HG02973 (cell line): ENCODE data around the gene NUDT9.
"Not testable (repeated sequence)": the region's sequence is repeated elsewhere in the genome, so short reads cannot be mapped to it uniquely, and the experiment has no call there.

ENCODE experiments used
- ATAC-seq: cut with Tn5 transposase; IDR thresholded peaks from one replicate; pipeline ENCODE4 v1.9.1; 2021; ENCODE audit warnings: moderate library complexity; ENCODE audit not compliant: unreplicated experiment

The NUDT9 gene

GRCh38 chr4:87458913-87459312 lies 36.5 kb downstream of the NUDT9 start:
- ATAC-seq, result no peak

- ATAC-seq, result no peak
These were observed 38.9 kb downstream of the NUDT9 start for GRCh38 chr4:87461281-87461700.

- ATAC-seq, result no peak
These were observed 39.7 kb downstream of the NUDT9 start for GRCh38 chr4:87462102-87462501.

GRCh38 chr4:87465739-87466366 lies 43.5 kb downstream of the NUDT9 start:
- ATAC-seq, result peak; percentile 56

- no peak for ATAC-seq
These were observed 47.0 kb downstream of the NUDT9 start for GRCh38 chr4:87469390-87469789.

GRCh38 chr4:87476934-87477333 lies 54.6 kb downstream of the NUDT9 start:
- no peak for ATAC-seq

GRCh38 chr4:87478732-87479250 lies 56.4 kb downstream of the NUDT9 start:
- ATAC-seq, result no peak

- ATAC-seq, result no peak
These were observed 59.0 kb downstream of the NUDT9 start for GRCh38 chr4:87481377-87481776.

- not testable (repeated sequence) for ATAC-seq
These were observed 60.9 kb downstream of the NUDT9 start for GRCh38 chr4:87483247-87483646.

- not testable (repeated sequence) for ATAC-seq
These were observed 66.3 kb downstream of the NUDT9 start for GRCh38 chr4:87488666-87489065.

GRCh38 chr4:87489678-87490077 lies 67.3 kb downstream of the NUDT9 start:
- no peak for ATAC-seq

GRCh38 chr4:87490664-87491369 lies 68.4 kb downstream of the NUDT9 start:
- no peak for ATAC-seq

- ATAC-seq, result no peak
These were observed 69.1 kb downstream of the NUDT9 start for GRCh38 chr4:87491436-87491835.

- ATAC-seq, result not testable (repeated sequence)
These were observed 69.5 kb downstream of the NUDT9 start for GRCh38 chr4:87491851-87492250.

- ATAC-seq, result no peak
These were observed 70.7 kb downstream of the NUDT9 start for GRCh38 chr4:87493115-87493514.

- no peak for ATAC-seq
These were observed 74.8 kb downstream of the NUDT9 start for GRCh38 chr4:87497159-87497558.

- ATAC-seq, result no peak
These were observed 75.2 kb downstream of the NUDT9 start for GRCh38 chr4:87497578-87497977.

- peak; percentile 41 for ATAC-seq
These were observed 76.1 kb downstream of the NUDT9 start for GRCh38 chr4:87498446-87498900.

GRCh38 chr4:87499403-87500091 lies 77.2 kb downstream of the NUDT9 start:
- ATAC-seq, result peak; percentile 89

- peak; percentile 55 for ATAC-seq
These were observed 77.7 kb downstream of the NUDT9 start for GRCh38 chr4:87500092-87500462.

GRCh38 chr4:87502580-87503238 lies 80.3 kb downstream of the NUDT9 start:
- no peak for ATAC-seq
